ENCODE measurements around the gene TNFAIP8. TPM values are rescaled to one million over a fixed set of nuclear protein-coding genes. Genes with fewer than 3 reads are reported as not detected.

Gene TNFAIP8
- total and polyA plus RNA-seq, 2 of the 13 experiments (the other 11 are each of a cell fraction or from before 2014, with no cell fraction given) = 6.4 to 11.2 TPM

DNA sequence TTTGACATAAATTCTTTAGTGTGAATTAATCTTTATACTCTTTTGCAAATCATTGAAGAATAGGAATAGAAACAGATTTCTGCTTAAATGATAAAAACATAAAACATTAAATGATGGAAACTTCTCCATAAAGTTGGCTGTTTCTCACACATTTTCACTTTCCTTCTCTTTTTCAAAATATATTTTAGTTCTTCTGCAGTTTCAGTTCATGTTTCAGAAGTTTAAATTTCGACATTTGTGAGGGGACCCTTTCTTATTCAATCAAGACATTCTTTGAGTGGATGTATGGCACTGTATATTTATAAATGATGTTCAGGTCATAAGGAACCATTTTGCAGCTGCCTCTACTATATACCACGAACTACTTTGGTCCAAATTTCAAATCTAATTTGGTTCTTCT lies 34.6 kb downstream of the TNFAIP8 start (continued):
- TF ChIP-seq ZNF609 (CRISPR knock-in tag; IDR thresholded peaks at IDR 0.05; ENCODE audit: borderline replicate concordance) (no peak), MZF1 (CRISPR knock-in tag; IDR thresholded peaks at IDR 0.05; ENCODE audit: borderline replicate concordance) (no peak), PRDM4 (CRISPR knock-in tag; IDR thresholded peaks at IDR 0.05; ENCODE audit: borderline replicate concordance) (no peak), HMGA1 (CRISPR knock-in tag; conservative IDR thresholded peaks at IDR 0.05) (no peak), ATF7-NPFF (CRISPR knock-in tag; IDR thresholded peaks at IDR 0.05; ENCODE audit: low read depth) (no peak), ZNF7 (CRISPR knock-in tag; IDR thresholded peaks at IDR 0.05) (no peak)
- TF ChIP-seq, protein P1, sequence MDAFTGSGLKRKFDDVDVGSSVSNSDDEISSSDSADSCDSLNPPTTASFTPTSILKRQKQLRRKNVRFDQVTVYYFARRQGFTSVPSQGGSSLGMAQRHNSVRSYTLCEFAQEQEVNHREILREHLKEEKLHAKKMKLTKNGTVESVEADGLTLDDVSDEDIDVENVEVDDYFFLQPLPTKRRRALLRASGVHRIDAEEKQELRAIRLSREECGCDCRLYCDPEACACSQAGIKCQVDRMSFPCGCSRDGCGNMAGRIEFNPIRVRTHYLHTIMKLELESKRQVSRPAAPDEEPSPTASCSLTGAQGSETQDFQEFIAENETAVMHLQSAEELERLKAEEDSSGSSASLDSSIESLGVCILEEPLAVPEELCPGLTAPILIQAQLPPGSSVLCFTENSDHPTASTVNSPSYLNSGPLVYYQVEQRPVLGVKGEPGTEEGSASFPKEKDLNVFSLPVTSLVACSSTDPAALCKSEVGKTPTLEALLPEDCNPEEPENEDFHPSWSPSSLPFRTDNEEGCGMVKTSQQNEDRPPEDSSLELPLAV (CRISPR knock-in tag; conservative IDR thresholded peaks at IDR 0.05; ENCODE audit: low read depth) = no peak

Data from HepG2 (cell line).